Measurements from ENCODE around the gene KIAA1217.

The KIAA1217 gene

DNA sequence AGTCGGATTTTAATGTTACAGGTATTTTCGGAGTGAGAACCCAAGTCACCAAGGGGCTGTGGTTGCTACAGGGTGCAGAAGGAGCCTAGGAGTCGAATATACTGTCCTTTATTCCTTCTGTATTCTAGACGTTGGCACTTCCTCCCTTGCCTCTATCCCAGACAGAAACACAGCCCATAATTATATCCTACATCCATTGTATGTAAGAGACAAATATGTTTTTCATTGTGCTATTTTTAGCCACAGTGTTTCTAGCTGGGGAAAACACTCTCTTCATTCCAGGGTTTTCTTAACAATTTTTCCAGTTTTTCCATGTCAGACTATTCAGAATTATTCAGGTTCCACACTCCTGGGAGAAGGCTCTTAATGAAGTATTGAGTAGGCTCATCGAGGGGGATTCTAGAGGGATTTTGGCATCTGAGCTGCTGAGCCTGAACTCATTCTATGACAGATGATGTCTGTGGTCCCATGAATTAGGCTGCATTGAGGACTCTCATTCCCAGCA lies 32.6 kb downstream of the KIAA1217 start:
- TF ChIP-seq, protein P1, sequence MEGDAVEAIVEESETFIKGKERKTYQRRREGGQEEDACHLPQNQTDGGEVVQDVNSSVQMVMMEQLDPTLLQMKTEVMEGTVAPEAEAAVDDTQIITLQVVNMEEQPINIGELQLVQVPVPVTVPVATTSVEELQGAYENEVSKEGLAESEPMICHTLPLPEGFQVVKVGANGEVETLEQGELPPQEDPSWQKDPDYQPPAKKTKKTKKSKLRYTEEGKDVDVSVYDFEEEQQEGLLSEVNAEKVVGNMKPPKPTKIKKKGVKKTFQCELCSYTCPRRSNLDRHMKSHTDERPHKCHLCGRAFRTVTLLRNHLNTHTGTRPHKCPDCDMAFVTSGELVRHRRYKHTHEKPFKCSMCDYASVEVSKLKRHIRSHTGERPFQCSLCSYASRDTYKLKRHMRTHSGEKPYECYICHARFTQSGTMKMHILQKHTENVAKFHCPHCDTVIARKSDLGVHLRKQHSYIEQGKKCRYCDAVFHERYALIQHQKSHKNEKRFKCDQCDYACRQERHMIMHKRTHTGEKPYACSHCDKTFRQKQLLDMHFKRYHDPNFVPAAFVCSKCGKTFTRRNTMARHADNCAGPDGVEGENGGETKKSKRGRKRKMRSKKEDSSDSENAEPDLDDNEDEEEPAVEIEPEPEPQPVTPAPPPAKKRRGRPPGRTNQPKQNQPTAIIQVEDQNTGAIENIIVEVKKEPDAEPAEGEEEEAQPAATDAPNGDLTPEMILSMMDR (conservative IDR thresholded peaks at IDR 0.05) = no peak
- TF ChIP-seq ZFX (IDR thresholded peaks at IDR 0.05) = no peak

GRCh38 chr10:24242562-24242961 lies 33.6 kb downstream of the KIAA1217 start:
- TF ChIP-seq, protein P1 (conservative IDR thresholded peaks at IDR 0.05) = no peak
- TF ChIP-seq ZFX (IDR thresholded peaks at IDR 0.05) = no peak
- no peak overlapping the region for H3K27ac ChIP-seq

More for the DNA sequence above, 32.6 kb downstream of the KIAA1217 start:
- H3K27ac ChIP-seq = no peak overlapping the region

GRCh38 chr10:24246365-24246764 lies 37.4 kb downstream of the KIAA1217 start:
- TF ChIP-seq, protein P1 (conservative IDR thresholded peaks at IDR 0.05) = no peak
- TF ChIP-seq ZFX (IDR thresholded peaks at IDR 0.05) = no peak
- H3K27ac ChIP-seq = no peak overlapping the region

DNA sequence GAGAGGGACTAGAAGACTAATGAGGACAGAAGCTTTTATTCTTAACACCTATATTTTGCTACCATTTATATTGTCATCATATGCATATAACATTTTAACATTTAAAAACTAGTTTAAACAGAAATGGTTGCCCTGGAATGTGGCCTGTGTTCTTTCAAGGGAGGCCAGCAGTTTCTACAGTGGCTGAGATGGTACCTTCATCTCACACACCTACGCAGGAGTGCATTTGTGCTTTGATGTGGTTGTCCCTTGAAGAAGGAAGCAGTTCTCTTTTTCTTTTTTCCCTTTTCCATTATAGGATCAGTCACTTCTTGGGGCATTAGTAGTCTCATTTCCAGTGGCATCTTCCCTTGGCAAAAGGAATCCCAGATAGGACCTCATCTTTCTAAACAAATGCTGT lies 38.9 kb downstream of the KIAA1217 start:
- TF ChIP-seq, protein P1 (conservative IDR thresholded peaks at IDR 0.05) = no peak
- no peak for TF ChIP-seq ZFX (IDR thresholded peaks at IDR 0.05)

GRCh38 chr10:24249829-24250415 lies 41.0 kb downstream of the KIAA1217 start:
- TF ChIP-seq ZFX (IDR thresholded peaks at IDR 0.05) = no peak
- TF ChIP-seq, protein P1 (conservative IDR thresholded peaks at IDR 0.05) = no peak
- no peak overlapping the region for H3K27ac ChIP-seq

More for the DNA sequence above, 38.9 kb downstream of the KIAA1217 start:
- H3K27ac ChIP-seq = no peak overlapping the region

DNA sequence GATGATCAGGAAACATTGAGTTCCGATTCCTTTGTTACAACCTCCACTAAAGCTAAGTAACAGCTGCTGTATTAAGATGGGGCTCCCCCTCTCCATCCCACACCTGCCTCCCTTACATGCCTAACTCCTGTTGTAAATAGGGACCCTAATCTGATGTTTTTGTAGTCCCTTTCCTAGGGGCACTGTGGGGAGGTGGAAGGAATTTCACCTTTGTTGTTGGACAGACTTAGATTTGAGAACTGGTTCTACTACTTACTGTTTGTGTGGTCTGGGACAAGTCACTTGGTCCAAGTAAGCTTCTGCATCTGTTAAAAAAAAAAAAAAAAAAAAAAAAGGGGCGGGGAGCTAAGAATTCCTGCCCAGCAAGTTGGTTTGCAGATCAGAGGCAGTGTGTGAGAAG lies 42.6 kb downstream of the KIAA1217 start:
- TF ChIP-seq ZFX (IDR thresholded peaks at IDR 0.05) = no peak
- TF ChIP-seq, protein P1 (conservative IDR thresholded peaks at IDR 0.05) = no peak
- H3K27ac ChIP-seq = peak overlapping the region; percentile 52; the same call in 1 of the 2 replicates

DNA sequence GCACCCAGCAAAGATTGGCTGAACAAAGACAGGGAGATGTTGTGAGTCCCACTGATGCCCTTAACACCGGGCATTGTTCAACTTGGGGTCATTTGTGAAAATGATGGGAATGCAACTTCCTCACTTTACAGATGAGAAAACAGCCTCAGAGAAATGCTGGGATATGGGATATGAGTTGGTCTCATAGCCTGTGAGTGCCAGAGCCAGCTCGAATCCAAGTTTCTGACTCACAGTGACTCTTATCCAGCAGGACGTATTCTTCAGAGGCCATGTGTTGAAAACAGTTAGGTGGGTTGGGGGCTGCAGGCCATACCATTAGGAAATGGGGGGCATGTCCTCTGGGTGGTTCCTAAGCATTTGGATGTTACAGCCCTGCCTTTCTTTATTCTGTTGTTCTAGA lies 45.2 kb downstream of the KIAA1217 start:
- no peak overlapping the region for H3K27ac ChIP-seq
- no peak for TF ChIP-seq ZFX (IDR thresholded peaks at IDR 0.05)
- TF ChIP-seq, protein P1 (conservative IDR thresholded peaks at IDR 0.05) = no peak
